COLO668 (cell line): ENCODE results near the gene SRSF5.
"Not testable (repeated sequence)": the region's sequence is repeated elsewhere in the genome, so short reads cannot be mapped to it uniquely, and the experiment has no call there.

ENCODE experiments used
- DNase-seq: peaks from one replicate; lab custom pipeline; 2025; ENCODE audit not compliant: unreplicated experiment; lab: John Stamatoyannopoulos, UW

The SRSF5 gene

DNA sequence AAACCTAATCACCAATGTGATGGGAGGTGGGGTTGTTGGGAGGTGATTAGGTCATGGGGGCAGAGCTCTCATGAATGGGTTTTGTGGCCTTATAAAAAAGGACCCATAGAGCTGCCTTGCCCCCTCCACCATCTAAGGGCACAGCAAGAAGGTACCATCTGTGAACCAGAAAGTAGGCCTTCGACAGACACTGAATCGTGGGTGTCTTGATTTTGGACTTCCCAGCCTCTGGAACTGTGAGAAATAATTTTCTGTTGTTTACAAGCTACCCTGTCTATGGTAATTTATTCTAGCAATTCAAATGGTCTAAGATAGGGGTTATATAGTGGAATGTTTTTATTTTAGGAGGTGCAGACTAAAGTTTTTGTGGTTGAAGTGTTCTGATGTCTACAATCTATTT, 38.0 kb downstream of the SRSF5 start:
- DNase-seq: no peak

DNA sequence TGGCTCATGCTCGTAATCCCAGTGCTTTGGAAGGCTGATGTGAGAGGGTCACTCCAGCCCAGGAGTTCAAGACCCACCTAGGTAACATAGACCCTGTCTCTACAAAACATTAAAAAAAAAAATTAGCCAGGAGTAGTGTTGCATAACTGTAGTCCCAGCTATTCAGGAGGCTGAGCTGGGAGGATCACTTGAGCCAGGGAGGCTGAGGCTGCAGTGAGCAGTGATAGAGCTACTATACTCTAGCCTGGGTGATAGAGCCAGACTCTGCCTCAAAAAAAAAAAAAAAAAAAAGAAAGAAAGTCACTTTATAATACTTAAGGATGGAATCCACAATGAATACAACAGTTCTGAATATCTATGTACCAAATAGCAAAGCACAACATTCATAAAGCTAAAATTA, 40.2 kb downstream of the SRSF5 start:
- DNase-seq: no peak

DNA sequence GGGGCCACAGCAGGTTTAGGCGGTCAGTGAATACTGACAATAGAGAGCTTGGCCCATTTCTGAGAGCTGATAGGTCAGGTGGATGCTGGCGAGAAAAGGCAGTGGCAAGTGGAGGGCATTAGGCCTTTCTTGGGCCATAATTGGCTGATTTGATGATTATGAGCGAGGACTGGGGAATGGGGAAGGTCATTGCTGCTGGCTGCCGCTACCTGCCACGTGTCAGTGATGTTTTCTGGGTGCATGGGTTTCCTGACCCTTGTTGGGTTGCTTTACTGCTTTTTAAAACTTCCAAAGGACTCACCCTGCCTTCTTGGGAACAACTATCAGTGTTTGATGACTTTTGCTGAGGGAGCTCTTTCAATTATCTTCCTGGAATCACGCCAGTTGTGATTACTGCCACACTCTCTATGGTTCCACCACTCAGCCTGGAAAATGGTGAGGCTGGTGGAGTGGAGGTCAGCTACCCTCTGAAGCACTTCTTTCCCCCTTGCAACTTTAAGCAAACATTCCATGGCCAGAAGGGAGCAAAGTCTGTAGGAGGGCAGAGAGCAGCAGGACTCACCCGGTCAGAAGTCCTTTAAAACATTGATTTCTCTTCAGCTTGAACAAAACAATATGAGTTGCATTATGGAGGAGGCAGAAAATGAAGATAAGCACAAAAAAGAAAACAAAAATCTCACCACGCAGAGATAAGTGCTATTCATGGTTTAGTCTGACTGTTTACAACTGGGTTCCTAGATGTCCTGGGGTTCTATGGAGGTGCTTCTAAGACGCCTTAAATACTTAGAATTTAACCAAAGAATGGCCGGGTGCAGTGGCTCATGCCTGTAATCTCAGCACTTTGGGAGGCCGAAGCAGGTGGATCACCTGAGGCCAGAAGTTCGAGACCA, 42.2 kb downstream of the SRSF5 start:
- no peak for DNase-seq

DNA sequence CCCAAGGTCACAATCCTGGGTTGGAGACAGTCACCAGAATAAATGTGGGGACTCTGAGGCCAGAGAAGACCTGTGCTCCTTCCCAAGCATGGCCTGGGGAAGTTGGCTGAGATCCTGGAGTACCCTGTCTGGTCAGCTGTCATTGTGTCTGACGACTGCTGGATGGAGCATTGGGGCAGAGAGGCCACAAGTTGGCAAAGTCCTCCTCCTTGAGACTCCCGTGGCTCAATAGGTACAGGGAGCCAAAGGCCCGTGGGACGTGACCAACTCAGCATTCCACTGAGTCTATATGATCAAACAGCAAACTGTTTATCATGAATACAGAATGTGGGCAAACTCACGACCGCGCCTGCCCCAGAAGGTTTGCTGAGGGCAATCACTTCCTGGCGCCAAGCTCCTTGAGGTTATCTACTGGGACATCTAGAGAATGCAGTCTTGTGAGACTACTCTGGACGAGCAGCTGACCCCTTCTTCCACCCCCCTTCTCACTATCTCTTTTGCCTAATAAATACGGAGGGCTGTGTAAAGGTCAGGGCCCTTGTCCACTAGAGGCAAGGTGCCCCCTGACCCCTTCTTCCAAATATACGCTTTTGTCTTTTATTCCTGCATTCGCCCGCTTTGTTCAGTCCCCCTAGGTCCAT, 44.4 kb downstream of the SRSF5 start:
- DNase-seq: no peak

DNA sequence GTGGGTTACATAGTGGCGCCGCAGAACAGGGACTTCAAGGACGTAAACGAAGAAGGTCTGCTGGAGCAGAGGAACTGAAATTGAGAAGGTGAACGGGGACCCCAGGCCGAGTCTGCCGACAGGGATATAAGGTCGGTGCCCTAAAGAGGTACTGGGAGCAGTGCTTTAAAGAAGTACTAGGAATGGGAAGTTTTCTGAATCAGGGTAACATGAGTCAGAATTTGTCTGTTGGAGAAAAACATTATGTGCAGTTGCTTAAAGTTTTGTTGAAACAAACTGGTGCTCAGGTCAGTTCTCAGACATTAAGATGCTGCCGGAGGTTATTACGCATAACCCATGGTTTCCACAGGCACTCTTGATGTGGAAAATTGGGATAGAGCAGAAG, 44.9 kb downstream of the SRSF5 start:
- DNase-seq: no peak

DNA sequence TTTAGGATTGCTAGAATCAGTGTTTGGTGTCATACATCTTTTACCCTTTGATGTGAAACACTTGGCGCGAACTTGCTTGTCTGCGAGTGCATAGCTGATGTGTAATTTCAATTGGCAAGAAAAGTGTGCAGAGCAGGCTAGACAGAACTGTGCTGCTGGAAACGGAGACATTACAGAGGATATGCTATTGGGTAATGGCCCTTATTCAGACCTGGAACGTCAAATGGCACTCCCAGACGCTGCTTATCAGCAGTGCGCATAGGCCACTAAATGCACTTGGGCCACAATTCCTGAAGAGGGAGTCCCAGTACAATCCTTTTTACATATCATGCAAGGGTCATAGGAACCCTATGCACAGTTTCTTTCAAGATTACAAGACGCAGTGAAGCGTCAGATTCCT, 45.8 kb downstream of the SRSF5 start:
- DNase-seq: peak; percentile 21

DNA sequence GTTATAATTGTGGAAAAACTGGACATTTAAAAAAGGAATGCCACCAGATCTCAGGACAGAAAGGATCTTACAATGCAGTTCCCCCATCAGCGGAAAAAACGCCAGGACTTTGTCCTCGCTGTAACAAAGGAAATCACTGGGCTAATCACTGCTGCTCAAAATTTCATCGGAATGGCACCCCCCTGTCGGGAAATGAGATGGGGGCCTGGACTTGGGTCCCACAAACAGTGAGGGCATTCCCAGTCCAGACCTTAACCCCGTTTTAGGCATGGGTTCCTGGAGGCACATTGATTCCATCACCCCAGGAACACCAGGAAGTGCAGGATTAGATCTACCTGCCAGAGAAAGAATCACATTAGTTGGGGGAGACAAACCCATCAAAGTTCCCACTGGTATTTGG, 46.4 kb downstream of the SRSF5 start:
- not testable (repeated sequence) for DNase-seq

DNA sequence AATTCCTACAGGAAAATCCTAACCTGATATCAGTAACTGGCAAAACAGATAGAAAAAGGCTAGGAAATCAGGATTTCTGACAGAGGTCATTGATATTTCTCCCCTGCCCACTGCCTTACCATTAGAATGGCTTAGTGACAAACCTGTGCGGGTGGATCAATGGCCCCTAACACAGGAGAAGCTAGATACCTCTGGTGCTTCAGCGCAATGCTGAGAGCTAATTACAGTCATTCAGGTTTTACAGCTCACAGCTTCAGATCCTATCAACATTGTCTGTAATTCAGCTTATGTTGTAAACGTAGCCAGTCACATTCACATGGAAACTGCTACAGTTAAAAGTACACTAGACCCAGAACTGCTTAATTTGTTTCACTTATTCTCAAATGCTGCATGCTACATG, 47.5 kb downstream of the SRSF5 start:
- DNase-seq: no peak

DNA sequence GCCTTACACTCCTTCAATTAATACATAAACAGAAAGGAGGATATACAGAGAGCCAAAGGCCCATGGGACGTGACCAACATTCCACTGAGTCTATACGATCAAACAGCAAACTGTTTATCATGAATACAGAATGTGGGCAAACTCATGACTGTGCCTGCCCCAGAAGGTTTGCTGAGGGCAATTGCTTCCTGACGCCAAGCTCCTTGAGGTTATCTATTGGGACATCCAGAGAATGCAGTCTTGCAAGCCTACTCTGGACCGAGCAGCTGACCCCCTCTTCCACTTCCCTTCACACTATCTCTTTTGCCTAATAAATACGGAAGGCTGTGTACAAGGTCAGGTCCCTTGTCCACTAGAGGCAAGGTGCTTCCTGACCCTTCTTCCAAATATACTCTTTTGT, 48.6 kb downstream of the SRSF5 start:
- DNase-seq: no peak

DNA sequence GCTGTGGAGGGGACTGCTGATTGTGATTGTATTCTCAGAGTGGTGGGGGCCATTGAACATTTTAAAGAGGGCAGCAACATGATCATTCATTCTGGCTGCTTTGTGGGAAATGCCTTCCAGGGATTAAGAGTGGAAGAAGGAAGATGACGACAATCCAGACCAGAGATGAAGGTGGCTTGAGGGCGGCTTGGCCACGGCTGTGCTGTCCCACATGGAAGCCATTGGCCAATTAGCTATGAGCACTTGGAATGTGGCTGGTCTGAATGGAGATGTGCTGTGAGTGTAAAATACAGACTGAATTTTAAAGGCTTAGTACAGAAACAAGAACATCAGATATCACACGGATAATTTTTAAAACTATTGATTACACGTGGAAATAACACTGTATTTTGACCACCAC, 49.3 kb downstream of the SRSF5 start:
- DNase-seq: no peak

DNA sequence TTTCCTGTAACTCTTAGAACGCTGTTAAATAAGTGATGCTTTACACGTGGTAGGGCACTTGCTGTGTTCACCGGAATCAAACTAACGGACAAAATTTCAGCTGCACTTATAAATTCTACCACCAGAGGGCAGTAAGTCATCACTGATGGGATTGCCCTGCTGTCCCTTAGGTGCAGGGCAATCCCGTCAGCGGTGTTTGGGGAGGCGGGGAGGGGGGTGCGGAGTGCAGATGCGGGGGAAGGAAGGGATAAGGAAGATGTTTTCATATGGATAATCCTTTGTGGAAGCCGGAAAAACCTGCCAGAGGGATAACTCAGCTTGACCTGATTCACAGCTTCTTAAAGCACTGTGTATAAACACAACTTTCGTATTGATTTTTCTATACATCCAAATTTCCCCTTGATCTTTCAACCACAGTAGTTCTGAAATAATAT, 51.8 kb downstream of the SRSF5 start:
- peak; percentile 77 for DNase-seq

DNA sequence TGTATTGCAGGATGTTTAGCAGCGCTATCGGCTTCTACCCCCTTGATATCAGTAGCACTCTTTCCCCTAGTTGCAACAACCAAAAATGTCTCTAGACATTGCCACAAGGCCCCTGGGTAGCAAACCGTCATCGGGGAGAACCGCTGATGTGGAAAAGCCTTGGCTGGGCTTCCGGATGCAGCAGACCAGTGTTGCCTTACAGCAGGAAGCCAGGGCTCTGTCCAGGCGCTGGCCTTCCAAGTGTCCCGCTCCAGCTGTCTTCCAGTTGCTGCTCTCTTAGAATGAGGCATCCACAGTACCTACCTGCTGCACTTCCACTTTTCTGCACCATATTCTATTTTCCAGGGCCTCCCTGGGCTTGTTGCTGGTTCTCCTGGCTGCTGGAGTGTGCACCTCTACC, 52.7 kb downstream of the SRSF5 start:
- no peak for DNase-seq

DNA sequence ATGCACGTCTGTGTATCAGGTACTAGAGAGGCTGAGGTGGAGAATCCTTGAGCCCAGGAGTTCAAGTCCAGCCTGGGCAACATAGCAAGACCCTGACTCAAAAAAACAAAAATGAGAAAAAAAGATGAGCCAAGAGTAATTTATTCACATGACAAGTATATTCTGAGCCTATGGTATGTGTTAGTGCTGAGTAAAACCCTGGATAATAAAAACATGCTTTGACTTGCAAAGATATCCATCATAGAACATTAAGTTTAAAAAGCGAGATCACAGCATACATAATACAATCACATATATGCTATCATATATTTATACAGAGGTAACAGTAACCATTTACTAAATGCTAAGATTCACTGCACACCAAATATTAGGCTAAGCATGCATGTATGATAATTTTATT, 54.0 kb downstream of the SRSF5 start:
- DNase-seq: no peak
